GM19025 (cell line): ENCODE measurements around the gene RAB8B.
"Not testable (repeated sequence)": the region's sequence is repeated elsewhere in the genome, so short reads cannot be mapped to it uniquely, and the experiment has no call there.

Source experiments
- ATAC-seq: cut with Tn5 transposase; IDR thresholded peaks from one replicate; pipeline ENCODE4 v1.9.1; 2021; ENCODE audit warnings: mild to moderate bottlenecking, low read depth, moderate library complexity; ENCODE audit not compliant: unreplicated experiment

RAB8B gene

DNA sequence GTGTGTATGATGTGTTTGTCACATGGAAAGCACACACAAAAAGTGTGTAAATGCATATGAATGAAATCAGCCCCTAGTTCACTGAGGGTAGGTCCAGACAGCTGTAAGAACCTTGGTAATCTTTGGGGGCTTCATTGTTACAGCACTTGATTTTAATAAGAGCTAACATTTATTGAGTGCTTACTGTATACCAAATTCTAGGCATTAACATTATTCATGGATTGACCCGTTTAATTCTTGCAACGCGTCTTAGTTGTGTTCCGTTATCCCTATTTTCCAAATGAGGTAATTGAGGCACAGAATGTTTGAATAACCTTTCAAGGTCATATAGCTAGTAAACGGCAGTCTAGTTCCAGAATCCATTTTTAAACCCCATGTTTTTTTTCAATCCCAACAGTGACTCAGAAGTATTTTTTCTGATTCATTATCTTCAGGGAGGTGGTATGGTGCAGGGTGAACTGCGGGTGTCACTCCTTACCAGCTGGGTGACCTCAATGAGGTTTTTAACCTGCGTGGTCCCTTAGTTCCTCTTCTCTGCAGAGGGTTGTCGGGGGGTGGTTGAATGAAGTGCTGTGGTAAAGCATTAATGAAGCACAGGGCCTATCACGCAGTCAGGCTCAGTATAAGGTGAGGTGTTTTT lies 14.2 kb downstream of the RAB8B start:
- ATAC-seq, result no peak

DNA sequence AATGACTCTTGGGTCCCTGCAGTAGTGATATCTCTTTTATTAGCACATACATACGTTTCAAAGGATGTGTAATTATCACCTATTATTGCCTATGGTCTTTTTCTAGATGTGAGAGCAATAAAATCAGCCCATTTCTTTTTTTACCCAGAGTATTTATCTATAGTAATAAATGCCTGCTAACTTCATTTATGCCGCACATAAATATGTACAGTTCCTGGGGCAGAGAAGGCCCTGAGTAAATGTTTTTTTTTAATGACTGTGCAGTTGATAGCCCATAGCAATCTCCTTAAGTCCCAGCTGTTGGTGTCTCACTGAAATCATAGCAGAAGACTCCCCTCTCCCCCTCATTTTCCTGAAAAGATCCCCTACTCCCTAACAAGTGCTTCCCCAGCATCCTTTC lies 16.7 kb downstream of the RAB8B start:
- ATAC-seq, result no peak

DNA sequence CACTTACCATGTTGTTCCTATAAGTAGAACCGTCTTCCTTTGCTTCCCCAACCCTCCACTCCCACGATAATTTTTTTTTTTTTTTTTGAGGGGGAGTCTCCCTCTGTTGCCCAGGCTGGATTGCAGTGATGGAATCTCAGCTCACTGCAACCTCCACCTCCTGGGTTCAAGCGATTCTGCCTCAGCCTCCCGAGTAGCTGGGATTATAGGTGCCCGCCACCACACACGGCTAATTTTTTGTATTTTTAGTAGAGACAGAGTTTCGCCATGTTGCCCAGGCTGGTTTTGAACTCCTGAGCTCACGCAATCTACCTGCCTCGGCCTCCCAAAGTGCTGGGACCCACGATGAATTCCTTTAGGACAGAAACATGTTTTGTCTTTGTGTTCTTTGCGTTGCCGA lies 19.4 kb downstream of the RAB8B start:
- ATAC-seq, result not testable (repeated sequence)

DNA sequence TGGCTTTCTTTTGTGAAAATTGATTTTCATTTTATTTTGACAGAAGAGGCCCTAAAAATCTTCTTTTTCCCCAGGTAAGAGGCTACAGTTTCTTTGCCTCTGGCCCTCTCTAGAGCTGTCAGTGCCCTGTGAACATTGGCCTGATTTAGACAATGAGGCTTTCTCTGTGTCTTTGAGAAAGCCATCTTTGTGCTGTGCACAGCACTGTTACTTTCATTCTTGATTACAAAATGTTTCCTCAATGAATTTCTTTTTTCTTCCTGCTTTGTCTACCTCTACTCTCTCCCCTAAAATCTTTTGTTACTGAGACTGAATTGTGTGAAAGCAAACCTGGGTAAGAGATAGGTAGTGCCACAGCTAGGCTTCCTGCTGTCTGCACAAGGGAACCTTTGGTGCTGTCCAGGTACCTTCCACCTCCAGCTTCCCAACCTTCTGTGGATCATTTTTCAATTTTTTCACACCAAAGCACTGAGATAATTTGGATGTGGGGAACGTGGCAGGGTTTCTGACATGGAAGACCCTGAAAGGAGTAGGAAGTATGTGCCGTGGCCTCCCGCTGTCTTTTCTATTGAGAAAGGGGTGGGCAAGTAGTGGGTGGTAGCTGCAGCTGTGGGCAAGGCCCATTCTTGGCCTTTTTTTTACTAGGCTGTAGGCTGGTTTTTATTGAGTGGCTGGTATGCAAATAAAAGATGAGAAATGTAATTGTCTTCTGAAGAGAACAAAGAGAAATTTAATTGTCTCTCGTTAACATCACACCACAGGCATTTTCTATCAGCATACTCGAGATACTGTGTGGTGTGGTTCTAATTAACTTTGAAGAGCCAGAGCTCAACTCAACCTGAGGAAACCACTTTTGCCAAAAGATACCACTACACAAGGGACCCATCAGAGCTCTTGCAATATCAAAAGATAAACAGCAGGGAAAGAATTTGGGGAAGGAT lies 21.0 kb downstream of the RAB8B start:
- ATAC-seq, result no peak

DNA sequence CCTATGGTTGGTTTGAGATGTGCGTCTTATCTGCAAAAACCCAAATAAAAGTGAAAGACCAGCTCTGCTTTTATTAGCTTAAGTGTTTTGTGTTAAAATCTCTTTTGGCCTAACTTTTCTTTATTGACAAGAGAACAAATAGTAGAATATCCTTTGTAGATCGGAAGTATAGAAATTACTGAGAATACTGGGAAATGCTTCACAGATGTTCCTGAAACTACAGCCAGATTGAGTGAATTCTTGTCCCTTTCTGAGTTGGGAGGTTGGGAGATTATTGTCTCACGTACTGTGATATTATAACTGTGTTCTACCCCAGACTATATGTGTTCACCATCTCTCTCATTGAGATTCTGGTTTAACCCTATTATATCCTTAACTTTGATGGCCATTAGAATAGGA lies 21.7 kb downstream of the RAB8B start:
- ATAC-seq, result no peak

DNA sequence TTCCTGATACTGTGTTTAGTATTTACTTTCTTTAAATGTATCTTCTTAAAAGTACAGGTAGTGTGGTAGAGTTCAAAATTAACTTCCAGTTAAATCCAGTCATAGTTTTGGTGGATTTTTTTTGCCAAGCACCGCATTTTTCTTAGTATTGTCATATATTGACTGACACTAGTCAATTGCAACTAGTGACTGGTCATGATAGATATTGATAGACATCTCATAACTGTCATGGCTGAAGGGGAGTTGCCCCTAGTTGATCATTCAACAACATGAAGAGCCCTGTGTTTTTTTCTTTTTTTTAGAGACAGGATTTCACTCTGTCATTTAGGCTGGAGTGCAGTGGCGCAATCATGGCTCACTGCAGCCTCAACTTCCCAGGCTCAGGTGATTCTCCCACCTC lies 22.1 kb downstream of the RAB8B start:
- ATAC-seq, result no peak

DNA sequence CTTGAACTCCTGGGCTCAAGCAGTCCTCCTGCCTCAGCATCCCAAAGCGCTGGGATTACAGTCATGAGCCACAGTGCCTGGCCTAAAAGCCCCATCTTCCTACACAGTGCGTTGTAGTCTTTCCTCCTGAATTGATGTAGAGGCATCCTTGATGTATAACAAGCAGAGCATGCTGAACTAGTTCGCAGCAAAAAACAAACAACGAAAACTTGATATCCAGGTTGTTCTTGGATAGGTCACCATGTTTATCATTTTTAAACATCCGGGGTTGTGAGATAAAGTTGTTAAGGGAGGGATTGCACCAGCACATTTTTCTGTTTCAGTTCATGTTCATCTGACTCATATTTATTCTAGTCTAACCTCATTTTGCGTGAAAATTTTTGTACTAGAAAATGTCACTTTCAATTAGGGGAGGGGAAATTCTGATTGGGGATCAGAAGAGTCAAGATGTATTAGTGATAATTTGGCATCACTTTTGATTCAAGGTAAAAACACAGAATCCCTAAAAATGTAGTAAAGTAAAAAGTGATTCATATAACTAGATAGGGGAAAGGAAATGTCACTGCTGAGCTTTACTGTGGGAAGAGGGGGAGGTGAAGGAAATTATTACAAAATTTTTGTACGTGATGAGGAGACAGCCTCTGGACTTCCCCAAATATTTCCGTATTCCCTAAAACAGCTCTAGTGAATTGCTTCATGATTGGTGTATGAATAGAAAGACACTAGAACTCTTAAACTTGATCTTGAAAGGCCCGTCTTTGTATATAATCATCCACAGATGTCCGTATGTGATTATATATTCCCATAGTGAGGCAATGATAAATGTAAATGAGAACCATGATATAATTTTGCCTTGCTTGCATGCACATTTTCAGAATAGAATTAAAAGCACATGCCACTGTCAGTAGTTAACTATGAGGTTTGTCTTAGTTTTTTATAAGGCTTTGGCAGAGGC lies 22.9 kb downstream of the RAB8B start:
- peak; percentile 47 for ATAC-seq

DNA sequence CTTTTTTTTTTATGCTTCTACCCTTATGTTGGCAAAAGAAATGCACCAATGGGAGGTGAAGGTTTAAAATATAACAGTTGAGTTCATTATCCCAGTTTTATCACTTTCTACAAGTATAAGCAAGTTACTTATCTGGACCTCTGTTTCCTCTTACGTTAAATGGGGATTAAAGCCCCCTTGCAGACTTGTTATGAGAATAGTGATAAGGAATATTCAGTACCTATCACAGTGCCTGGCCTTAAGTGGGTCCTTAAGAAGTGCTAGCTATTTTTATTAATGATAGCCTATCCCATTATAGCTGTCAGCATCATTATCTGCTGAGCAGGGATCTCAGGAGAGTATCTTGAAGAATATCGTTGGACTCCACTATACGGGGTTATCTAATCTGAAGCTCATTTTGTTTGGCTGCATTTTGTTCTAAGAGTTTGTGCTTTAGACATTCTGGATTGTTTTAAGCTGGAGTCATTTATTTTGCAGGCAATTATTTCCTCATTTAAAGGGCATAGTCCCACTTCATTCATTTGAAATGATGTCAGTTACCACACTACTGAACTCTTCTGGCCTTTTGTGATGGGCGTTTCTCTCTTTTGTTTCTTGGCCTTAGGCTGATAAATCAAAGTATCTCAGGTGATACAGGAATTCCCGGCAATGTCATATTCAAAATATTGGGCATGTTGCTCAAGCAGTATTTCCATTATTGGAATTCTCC lies 28.8 kb downstream of the RAB8B start:
- no peak for ATAC-seq

DNA sequence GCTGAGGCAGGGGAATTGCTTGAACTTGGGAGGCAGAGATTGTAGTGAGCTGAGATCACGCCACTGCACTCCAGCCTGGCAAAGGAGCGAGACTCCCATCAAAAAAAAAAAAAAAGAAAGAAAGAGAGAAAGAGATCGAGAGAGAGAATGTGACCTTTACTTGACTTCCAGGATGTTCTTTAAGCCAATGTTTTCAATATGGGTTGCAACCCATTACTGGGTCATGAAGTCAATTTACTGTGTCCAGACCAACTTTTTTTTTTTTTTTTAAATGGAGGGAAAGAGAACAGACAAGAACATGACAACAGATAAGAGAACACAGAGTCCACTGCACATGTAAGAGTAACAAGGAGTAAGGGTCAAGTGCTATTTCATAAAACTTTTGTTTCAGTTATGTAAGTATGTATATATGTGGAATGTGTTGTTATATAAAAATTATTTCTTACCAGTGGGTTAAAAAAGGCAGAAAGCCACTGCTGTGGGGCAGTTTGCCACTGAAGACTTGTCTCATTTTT lies 29.8 kb downstream of the RAB8B start:
- no peak for ATAC-seq

DNA sequence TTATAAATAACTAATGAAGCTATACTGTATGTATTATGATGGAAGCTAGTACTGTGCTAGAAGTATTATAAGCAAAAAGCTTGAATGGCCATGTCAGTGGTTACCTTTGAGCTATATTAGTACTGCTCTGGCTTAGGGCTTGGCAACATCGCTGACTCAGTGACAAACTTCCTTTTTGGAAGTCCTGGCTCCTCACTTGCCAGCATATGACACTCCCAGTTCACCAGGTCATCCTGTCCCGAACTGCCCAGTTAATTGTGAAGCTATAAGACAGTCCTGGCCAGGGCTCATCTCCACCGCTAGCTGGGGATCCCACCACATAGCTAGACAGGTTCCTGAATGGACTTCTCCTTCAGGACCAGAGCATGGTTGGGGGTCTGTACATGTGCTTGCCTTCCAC lies 31.9 kb downstream of the RAB8B start:
- no peak for ATAC-seq

DNA sequence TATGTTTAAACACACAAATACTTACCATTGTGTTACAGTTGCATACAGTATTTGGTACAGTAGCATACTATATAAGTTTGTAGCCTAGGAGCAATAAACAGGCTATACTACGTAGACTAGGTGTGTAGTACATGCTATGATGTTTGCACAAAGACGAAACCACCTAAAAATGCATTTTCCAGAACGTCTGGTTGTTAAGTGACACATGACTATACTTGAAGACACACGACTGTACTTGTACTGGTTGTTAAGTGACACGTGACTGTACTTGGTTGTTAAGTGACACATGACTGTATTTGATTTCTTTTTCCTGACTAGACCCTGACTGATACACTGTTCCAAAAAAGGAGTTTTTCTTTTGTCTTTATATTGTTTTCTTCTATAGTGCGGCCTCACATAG lies 34.1 kb downstream of the RAB8B start:
- no peak for ATAC-seq

DNA sequence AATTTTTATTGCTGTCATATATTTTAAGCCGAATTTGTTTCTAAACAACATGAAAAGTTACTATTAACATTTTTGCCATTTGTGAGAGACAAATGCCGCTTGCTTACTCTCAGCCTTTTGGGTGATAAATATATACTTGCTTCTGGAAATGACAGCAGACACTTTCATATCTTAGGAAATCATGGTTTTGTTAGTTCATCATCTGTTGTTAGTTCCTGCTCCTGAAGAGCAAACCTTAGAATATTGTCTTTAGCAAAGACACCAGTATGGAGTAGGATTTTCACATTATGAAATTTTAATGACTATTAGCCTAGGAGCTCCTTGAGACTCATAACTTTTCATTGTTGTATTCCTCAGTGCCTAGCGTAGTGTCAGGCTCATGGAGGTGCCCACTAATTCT lies 36.0 kb downstream of the RAB8B start:
- ATAC-seq, result no peak

DNA sequence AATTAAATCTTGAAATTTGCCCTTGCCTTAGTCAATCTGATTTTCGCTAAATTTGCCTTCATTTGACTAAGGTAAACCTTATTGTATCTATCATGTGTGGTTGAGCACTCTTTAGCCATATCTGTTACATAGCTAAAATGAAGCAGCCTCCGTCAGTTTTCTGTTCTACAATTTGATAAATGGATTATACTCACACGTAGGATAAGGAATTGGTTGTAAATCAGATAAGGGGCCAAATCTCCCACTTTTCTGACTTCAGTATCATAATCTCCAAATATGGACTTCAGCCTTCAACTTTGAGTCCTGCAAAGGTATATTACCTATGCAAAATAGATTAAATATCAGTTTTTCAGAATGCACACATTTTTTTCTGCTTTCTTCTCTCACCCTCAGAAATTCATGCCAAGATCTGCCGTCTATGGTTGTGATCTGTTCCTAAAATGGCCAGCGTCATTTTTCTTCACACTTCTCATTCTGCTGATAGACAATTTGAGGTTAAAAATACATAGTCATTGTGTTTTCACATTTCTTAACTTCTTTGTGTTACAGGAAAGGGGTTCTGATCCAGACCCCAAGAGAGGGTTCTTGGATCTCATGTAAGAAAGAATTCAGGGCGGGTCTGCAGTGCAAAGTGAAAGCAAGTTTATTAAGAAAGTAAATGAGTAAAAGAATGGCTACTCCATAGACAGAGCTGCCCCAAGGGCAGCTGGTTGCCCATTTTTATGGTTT lies 36.9 kb downstream of the RAB8B start:
- ATAC-seq, result no peak

DNA sequence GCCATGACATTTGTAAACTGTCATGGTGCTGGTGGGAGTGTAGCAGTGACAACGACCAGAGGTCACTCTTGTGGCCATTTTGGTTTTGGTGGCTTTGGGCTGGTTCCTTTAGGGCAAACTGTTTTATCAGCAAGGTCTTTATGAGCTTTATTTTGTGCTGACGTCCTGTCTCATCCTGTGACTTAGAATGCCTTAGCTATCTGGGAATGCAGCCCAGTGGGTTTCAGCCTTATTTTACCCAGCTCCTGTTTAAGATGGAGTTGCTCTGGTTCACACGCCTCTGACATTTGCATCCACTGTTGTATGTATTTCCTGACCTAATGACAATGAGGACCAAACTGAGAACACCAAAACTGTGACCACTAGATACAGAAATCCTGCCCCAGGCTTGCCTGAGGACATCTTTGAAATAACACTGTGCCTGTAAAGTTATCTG lies 37.6 kb downstream of the RAB8B start:
- ATAC-seq, result no peak

DNA sequence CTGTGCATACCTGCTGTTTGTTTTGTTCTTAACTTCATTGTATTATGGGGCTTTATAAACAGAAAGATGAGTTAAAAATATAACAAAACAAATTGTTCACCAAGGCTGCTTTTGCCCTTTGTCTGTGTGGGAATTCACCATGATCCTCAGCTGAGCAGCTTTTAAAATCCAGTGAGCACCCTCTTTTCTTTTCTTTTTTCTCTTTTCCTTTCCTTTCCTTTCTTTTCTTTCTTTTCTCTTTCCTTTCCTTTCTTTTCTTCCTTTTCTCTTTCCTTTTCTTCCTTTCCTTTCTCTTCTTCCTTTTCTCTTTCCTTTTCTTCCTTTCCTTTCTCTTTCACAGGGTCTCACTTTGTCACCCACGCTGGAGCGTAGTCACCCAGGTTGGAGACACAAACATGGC lies 38.3 kb downstream of the RAB8B start:
- ATAC-seq, result no peak

DNA sequence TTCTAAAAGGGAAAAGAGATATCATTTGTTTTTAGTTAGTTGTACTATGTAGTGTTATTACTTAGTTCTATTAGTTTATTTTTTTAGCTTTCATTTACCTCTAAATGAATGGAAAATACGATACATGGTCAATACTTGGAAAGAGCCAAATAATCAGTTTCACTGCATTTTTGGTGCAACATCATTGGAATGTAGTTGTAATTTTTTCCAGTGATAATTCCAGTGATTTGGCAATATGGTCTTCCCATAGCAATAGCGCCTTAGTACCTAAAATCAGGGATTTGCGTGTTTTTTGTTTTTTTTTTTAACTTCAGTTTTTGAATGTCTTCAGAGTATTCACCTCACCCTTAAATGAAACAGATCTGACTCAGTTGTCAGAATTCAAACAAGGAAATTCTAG lies 41.8 kb downstream of the RAB8B start:
- no peak for ATAC-seq

DNA sequence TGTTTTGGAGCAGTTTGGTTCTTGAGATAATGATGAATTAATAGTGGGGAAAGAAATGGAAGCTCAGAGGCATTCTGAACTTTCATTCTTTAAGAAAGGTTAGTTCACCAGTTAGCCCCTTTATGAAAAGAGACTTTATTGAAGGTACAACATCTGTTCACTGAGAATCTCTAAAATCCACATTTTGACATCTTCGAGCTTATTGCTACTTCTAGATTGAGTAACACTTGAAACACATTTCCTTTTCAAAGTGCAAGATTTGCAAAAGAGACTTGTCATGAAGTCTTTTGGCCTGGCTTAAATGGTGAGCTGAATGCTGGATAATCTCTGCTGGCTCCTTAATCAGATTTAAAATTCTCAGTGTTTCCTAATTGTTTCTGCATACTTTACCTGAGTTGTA lies 42.3 kb downstream of the RAB8B start:
- ATAC-seq, result no peak

DNA sequence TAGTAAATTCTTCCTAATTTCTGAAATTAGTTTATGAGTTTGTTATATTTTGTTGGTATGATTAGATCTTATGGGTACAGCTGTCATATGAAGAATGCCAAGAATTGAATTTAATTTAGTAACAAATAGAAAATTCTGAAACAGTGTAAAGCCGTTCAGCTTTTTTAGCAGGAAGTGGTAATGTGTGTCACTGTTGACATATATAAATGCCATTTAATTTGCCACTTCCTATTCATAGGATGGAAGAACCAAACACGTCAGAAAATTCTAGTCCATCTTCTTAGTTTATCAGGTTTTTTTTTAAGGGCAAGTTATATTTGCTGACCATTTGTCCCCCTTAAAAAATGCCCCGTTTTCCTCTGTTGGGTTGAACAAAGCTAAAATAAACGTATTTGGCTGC lies 43.0 kb downstream of the RAB8B start:
- no peak for ATAC-seq

DNA sequence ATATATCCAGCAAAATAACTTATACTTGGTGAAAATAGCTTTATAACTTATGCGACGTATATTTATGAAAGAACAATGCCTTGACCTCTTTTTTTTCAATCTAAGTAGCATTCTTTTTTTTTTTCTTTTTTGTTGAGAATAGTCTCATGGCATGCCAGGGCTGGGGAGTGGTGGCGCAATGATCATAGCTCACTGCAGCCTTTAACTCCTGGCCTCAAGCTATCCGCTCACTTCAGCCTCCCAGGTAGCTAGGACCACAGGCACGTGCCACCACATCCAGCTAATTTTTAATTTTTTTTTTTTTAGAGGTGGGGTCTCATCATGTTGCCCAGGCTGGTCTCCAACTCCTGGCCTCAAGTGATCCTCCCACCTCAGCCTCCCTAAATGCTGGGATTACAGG lies 43.5 kb downstream of the RAB8B start:
- no peak for ATAC-seq
